Memory B cell (primary cell): Measurements from ENCODE around the gene HMGCR.

ENCODE experiments used
- ATAC-seq: fragments of 150-1000 bp; cut with Tn5 transposase; 2 replicates; pipeline ENCODE4 v1.10.0; 2021; ENCODE audit warnings: low read depth, mild to moderate bottlenecking, moderate library complexity
- DNase-seq, 2 donors: peaks; one replicate each; pipeline ENCODE4 v3.0.0; 2022; ENCODE audit warnings: low spot score in 2 of 2
- H3K27ac Mint-ChIP-seq: one replicate; pipeline ENCODE4 v1.8.0; 2022; ENCODE audit warnings: mild to moderate bottlenecking, moderate library complexity, mixed read lengths
- H3K27me3 Mint-ChIP-seq: one replicate; pipeline ENCODE4 v1.8.0; 2022; ENCODE audit warnings: mixed read lengths
- H3K36me3 Mint-ChIP-seq: one replicate; pipeline ENCODE4 v1.8.0; 2022; ENCODE audit warnings: mild to moderate bottlenecking, mixed read lengths
- H3K4me1 Mint-ChIP-seq: one replicate; pipeline ENCODE4 v1.8.0; 2022; ENCODE audit warnings: mixed read lengths
- H3K4me3 Mint-ChIP-seq: one replicate; pipeline ENCODE4 v1.8.0; 2022; ENCODE audit warnings: mild to moderate bottlenecking, moderate library complexity, mixed read lengths
- H3K9me3 Mint-ChIP-seq: one replicate; pipeline ENCODE4 v1.8.0; 2022; ENCODE audit warnings: mixed read lengths

Gene HMGCR

DNA sequence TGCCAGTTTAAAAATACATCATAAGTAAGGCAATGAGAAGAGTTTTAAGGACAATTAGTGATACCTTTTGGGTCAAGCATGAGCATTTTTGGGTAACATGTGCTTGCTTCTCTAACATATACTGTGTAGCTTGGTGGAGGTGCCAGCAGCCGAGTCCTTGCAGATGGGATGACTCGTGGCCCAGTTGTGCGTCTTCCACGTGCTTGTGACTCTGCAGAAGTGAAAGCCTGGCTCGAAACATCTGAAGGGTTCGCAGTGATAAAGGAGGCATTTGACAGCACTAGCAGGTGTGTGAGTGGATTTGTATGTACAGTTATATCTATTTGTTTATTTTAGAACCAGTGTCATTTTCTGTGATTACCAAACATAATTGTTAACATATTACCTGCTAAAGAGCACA, 18.2 kb downstream of the HMGCR start:
- Mint-ChIP-seq H3K4me3 (no peak overlapping the region), H3K36me3 (peaks cover 40% of the 10 kb centered on the region), H3K9me3 (no peaks in the 10 kb centered on the region), H3K27me3 (no peaks in the 10 kb centered on the region), H3K27ac (no peak overlapping the region), H3K4me1 (no peaks in the 10 kb centered on the region)
- ATAC-seq = no peak
- DNase-seq = no peak

DNA sequence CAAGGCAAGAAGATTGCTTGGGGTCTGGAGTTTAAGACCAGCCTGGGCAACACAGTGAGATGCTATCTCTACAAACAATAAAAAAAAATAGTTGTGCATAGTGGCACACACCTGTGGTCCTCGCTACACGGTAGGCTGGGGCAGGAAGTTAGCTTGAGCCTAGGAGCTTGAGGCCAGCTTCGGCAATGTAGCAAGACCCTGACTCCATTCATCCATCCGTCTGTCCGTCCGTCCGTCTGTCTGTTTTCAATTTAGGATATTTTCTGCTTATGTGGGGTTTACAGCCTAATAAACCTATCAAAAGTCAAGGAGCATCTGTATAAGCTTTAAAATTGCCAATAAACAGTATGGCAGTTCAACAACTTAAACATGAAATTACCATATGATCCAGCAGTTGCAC, 19.7 kb downstream of the HMGCR start:
- Mint-ChIP-seq H3K4me1 (no peaks in the 10 kb centered on the region), H3K27me3 (no peaks in the 10 kb centered on the region), H3K27ac (no peak overlapping the region), H3K36me3 (peaks cover 31% of the 10 kb centered on the region), H3K4me3 (no peak overlapping the region), H3K9me3 (no peaks in the 10 kb centered on the region)
- DNase-seq (no peak), ATAC-seq (no peak)

DNA sequence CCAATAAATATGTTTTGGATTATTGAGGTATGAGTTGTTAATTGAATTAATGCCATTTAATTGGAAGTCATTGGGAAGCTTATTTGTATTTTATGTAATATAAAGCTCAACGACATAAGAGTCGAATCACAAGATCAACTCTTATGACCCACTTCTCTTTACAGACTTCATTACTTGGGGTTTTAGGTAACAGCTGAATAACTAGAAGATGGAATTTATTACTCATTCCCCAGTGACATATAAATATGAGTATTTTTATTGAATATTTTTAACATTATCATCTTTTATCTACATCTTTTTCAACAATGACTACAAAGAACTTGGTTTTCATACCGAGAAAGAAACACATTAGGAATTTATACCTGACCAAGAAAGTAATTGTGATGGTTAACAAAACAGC, 21.1 kb downstream of the HMGCR start:
- ATAC-seq = no peak
- H3K36me3 Mint-ChIP-seq = peaks cover 28% of the 10 kb centered on the region

DNA sequence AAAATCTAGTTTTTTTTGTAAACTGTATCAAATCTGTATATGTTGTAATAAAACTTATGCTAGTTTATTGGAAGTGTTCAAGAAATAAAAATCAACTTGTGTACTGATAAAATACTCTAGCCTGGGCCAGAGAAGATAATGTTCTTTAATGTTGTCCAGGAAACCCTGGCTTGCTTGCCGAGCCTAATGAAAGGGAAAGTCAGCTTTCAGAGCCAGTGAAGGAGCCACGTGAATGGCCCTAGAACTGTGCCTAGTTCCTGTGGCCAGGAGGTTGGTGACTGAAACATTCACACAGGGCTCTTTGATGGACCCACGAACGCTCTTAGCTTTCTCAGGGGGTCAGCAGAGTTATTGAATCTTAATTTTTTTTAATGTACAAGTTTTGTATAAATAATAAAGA, 24.3 kb downstream of the HMGCR start:
- no peak for ATAC-seq
- H3K4me3 Mint-ChIP-seq = no peak overlapping the region

More for the DNA sequence above, 21.1 kb downstream of the HMGCR start:
- H3K4me3 Mint-ChIP-seq = no peak overlapping the region
- H3K27ac Mint-ChIP-seq = no peak overlapping the region
- H3K9me3 Mint-ChIP-seq = no peaks in the 10 kb centered on the region
- no peaks in the 10 kb centered on the region for H3K4me1 Mint-ChIP-seq
- DNase-seq = no peak
- no peaks in the 10 kb centered on the region for H3K27me3 Mint-ChIP-seq

DNA sequence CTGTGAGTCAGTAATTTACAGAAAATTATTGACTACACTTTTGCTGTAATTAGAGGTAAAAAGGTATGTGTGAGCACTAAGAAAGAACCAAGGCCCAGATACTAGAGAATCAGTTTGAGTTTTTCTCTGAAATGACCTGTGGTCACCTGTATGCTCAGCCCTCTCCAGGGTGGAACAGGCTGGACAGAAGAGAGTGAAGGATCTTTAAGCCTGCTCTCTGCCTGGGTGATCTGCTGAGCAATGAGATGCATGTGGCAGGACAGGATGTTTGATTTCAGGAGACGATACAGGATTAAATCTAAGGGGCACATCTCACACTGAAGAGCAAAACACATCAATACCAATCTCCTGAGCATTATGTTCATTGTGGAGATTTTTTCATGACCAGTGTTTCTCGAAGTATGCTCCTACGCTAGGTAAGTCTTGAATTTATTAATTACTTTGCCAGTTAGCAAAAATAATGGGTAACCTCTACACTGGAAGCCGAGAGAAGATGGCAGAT, 25.5 kb downstream of the HMGCR start:
- no peaks in the 10 kb centered on the region for H3K9me3 Mint-ChIP-seq
- peaks cover 11% of the 10 kb centered on the region for H3K36me3 Mint-ChIP-seq
- H3K27ac Mint-ChIP-seq = no peak overlapping the region

More for the DNA sequence above, 24.3 kb downstream of the HMGCR start:
- H3K36me3 Mint-ChIP-seq = peaks cover 19% of the 10 kb centered on the region
- no peak overlapping the region for H3K27ac Mint-ChIP-seq
- no peaks in the 10 kb centered on the region for H3K27me3 Mint-ChIP-seq
- DNase-seq = no peak
- no peaks in the 10 kb centered on the region for H3K4me1 Mint-ChIP-seq
- H3K9me3 Mint-ChIP-seq = no peaks in the 10 kb centered on the region

DNA sequence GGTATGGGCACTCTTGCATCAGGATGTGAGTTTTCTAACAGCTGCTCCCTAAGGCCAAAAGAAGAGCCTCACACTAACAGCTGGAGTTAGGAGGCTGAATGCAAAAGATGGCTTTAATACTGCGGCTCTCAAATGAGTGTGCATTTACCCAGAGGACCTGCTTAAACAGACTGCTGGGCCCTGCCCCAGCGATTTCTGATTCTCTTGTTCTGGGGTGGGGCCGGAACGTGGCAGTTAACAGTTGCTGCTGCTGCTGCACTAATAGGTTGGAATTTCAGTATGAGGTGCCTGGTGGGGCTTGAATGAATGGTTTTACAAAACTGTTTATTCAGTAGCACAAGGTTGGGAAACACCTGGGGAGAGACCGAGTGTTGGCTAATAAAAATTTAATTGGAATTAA, 26.1 kb downstream of the HMGCR start:
- H3K27me3 Mint-ChIP-seq = no peaks in the 10 kb centered on the region
- no peak overlapping the region for H3K27ac Mint-ChIP-seq
- H3K9me3 Mint-ChIP-seq = no peaks in the 10 kb centered on the region
- peaks cover 9% of the 10 kb centered on the region for H3K36me3 Mint-ChIP-seq
- no peak for ATAC-seq
- DNase-seq = no peak
- peaks cover 6% of the 10 kb centered on the region for H3K4me1 Mint-ChIP-seq
- no peak overlapping the region for H3K4me3 Mint-ChIP-seq

More for the DNA sequence above, 25.5 kb downstream of the HMGCR start:
- Mint-ChIP-seq H3K4me1 (peaks cover 6% of the 10 kb centered on the region), H3K4me3 (no peak overlapping the region), H3K27me3 (no peaks in the 10 kb centered on the region)
- no peak for DNase-seq
- ATAC-seq = no peak

DNA sequence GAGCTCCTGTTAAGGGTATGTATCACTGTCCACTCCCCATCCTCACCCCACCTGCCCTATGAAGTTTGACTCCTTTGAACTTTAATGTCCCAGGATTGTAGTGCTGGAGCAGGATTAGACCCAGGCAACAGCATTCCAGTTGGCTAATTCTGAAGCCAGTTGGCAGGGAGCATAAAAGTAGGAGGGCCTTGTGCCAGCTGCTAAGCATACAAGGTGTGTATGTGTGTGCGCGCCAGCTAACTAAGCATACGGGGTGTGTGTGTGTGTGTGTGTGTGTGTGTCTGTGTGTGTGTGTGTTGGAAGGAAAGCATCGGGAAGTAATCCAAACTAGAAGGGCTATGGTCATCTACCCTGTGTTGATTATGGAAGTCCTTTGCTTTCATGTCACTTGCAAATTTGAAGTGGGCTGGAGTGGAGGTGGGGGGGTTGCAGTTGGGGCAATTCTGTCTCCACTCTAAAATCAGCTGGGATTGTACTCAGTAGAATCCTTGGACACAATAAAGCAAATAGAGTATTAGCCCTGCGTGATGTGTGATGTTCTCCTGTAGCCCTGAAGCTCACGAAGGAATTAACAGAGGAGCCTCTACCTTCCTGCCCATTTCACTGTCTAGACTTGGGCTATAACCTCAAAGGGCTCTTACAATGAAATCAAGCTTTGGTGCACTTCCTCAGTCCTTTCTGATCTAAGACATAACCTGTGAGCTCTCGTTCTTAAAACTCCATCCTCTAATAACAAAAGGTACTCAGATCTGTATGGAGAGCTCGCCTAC, 26.9 kb downstream of the HMGCR start:
- H3K4me3 Mint-ChIP-seq = no peak overlapping the region
- DNase-seq = no peak
- H3K36me3 Mint-ChIP-seq = peaks cover 6% of the 10 kb centered on the region
- H3K4me1 Mint-ChIP-seq = peaks cover 6% of the 10 kb centered on the region
- H3K27ac Mint-ChIP-seq = peak overlapping the region; percentile 63
- no peak for ATAC-seq
- no peaks in the 10 kb centered on the region for H3K27me3 Mint-ChIP-seq
- no peaks in the 10 kb centered on the region for H3K9me3 Mint-ChIP-seq

DNA sequence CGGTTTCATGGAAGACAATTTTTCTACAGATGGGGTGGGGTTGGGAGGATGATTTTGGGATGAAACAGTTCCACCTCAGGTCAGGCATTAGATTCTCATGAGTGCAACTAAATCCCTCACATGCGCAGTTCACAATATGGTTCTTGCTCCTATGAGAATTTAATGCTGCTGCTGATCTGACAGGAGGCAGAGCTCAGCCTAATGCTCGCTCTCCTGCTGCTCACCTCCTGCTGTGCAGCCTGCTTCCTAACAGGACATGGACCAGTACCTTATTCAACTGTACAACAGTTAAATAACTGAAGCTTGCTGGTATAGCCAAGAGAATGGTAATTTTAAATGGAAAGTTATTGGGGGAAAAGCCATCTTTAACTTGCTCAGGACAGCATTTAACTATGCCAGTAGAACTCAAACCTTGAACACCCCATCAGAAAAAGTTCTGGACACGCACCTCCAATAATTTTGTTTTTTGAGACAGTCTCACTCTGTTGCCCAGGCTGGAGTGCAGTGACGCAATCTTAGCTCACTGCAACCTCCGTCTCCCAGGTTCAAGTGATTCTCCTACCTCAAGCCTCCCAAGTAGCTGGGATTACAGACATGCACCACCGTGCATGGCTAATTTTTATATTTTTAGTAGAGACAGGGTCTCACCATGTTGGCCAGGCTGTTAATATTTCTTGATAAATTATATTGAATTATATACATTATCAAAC, 27.7 kb downstream of the HMGCR start:
- no peak overlapping the region for H3K4me3 Mint-ChIP-seq
- H3K27ac Mint-ChIP-seq = peak overlapping the region; percentile 63
- H3K9me3 Mint-ChIP-seq = no peaks in the 10 kb centered on the region
- DNase-seq (no peak), ATAC-seq (no peak)
- H3K36me3 Mint-ChIP-seq = peaks cover 6% of the 10 kb centered on the region
- no peaks in the 10 kb centered on the region for H3K27me3 Mint-ChIP-seq
- H3K4me1 Mint-ChIP-seq = peaks cover 6% of the 10 kb centered on the region

DNA sequence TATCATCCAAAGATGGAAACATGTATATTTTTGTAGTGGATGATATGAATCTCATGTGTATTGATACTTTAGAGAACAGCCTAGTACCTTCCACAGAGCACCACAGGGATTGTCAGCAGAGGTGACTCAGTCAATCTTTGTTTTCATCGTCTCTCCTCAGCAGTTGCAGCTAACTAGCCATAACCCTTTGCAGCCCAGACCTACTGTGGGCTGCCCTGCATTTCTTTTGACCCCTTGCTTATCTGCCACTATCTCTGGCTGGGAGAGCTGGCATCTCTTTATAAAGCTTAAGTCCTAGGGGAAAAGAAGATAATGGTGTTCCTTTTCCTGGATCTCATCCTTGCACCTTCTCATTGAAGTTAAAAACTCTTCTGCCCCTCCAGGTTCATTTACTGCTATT, 28.7 kb downstream of the HMGCR start:
- Mint-ChIP-seq H3K4me1 (peaks cover 6% of the 10 kb centered on the region), H3K36me3 (peaks cover 2% of the 10 kb centered on the region), H3K27ac (no peak overlapping the region), H3K9me3 (no peaks in the 10 kb centered on the region), H3K27me3 (no peaks in the 10 kb centered on the region), H3K4me3 (no peak overlapping the region)
- no peak for ATAC-seq
- no peak for DNase-seq

DNA sequence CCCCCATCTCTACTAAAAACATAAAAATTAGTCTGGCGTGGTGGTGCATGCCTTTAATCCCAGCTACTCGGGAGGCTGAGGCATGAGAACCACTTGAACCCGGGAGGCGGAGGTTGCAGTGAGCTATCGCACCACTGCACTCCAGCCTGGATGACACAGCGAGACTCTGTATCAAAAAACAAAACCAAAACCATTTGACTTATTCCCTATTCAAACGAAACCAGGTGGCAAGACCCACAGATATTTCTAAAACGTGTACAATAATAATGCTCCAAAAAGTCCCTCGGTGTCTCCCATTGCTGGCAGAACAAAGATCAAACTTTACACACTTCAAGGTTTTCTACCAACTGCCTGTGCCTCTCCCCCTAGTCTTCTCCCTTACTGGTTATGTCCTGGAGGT, 29.8 kb downstream of the HMGCR start:
- Mint-ChIP-seq H3K9me3 (no peaks in the 10 kb centered on the region), H3K27me3 (no peaks in the 10 kb centered on the region), H3K4me1 (peaks cover 6% of the 10 kb centered on the region), H3K4me3 (no peak overlapping the region), H3K36me3 (peaks cover 5% of the 10 kb centered on the region), H3K27ac (peak overlapping the region; percentile 62)
- DNase-seq = no peak
- ATAC-seq = peak; percentile 59

DNA sequence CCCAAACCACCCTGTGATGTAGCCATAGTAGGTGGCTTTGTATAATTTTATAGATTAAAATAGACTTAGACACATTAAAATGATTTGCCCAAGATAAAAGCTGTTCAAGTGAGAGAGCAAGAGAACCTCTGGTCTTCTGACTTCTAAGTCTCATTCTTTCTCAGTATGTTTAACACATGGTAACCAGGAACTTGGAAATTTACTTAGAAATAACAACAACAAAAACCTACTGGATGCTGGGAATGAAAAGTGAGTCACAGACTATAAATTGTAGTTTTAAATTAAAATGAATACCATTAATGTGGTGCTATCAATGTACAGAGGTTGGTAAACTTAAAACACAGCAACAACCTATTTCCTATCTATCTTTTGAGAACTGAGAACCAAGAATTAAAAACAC, 30.4 kb downstream of the HMGCR start:
- Mint-ChIP-seq H3K4me1 (peaks cover 6% of the 10 kb centered on the region), H3K27me3 (no peaks in the 10 kb centered on the region), H3K27ac (peak overlapping the region; percentile 62), H3K4me3 (no peak overlapping the region), H3K9me3 (no peaks in the 10 kb centered on the region), H3K36me3 (peaks cover 5% of the 10 kb centered on the region)
- ATAC-seq (no peak), DNase-seq (no peak)

DNA sequence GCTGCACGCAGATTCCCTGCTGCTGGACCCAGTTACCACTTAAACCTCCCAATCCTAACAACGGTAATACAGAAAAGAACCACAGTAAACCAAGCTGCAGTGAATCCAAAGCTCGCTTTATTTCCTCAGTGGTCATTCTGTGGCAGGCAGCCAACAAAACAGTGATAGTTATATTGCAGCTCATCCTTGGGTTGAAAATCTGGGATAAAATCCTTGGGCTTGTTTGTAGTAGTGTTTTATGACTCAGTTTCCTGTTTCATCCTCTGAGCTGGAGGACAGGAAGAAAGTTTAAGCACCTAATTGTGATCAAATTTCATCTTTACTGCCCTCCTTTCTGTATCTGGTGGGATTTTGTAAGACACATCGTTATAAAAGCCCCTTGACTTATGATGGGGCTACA, 31.4 kb downstream of the HMGCR start:
- H3K9me3 Mint-ChIP-seq = no peaks in the 10 kb centered on the region
- H3K27me3 Mint-ChIP-seq = no peaks in the 10 kb centered on the region
- peaks cover 6% of the 10 kb centered on the region for H3K4me1 Mint-ChIP-seq

DNA sequence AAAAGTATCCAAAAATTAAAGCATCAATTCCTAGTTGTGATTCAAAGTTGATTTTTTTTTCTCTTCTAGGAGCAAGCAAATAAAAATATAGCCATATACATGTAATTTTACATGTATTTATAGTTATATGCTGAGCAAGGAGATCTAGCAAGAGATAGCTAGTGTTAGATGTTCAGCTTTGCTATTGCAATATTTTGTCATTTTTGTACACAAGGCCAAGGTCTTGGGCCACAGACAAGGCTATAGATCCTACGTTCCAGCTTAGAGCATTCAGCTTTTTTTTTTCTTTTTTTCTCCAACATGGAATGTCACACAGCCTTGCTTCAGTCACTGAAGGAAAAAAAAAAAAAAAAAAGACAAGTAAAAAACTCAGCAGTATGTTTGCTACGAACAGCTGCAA, 36.8 kb downstream of the HMGCR start:
- no peaks in the 10 kb centered on the region for H3K4me1 Mint-ChIP-seq
- H3K4me3 Mint-ChIP-seq = no peak overlapping the region
- no peak overlapping the region for H3K27ac Mint-ChIP-seq
- no peaks in the 10 kb centered on the region for H3K9me3 Mint-ChIP-seq
- DNase-seq (no peak), ATAC-seq (no peak)
- peaks cover 21% of the 10 kb centered on the region for H3K36me3 Mint-ChIP-seq
- H3K27me3 Mint-ChIP-seq = no peaks in the 10 kb centered on the region

More for the DNA sequence above, 31.4 kb downstream of the HMGCR start:
- no peak overlapping the region for H3K4me3 Mint-ChIP-seq
- ATAC-seq (no peak), DNase-seq (no peak)
- H3K27ac Mint-ChIP-seq = peak overlapping the region; percentile 24
- H3K36me3 Mint-ChIP-seq = peaks cover 3% of the 10 kb centered on the region

DNA sequence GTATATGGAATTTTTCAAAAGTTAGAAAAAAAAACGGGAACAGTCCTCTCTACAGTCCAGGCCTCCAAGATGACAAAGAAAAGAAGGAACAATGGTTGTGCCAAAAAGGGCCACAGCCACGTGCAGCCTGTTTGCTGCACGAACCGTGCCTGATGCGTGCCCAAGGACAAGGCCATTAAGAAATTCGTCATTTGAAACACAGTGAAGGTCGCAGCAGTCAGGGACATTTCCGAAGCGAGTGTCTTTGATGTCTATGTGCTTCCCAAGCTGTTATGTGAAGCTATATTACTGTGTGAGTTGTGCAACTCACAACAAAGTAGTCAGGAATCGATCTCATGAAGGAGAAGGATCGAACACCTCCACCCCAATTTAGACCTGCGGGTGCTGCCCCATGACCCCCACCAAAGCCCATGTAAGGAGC, 37.4 kb downstream of the HMGCR start:
- Mint-ChIP-seq H3K4me1 (no peaks in the 10 kb centered on the region), H3K27me3 (no peaks in the 10 kb centered on the region), H3K4me3 (no peak overlapping the region), H3K36me3 (peaks cover 25% of the 10 kb centered on the region), H3K27ac (no peak overlapping the region), H3K9me3 (no peaks in the 10 kb centered on the region)
- ATAC-seq (no peak), DNase-seq (no peak)
